Mucosa of rectum (tissue), 2 donors: ENCODE data around the gene GPR15LG.
A peak's percentile ranks its signal among the peaks of the same experiment; 100 is the strongest.
"Not testable (repeated sequence)": the region's sequence is repeated elsewhere in the genome, so short reads cannot be mapped to it uniquely, and the experiment has no call there.

Experiments used
- H3K27ac ChIP-seq, 2 donors: one replicate each; pipeline ENCODE4 v1.7.0; 2013; ENCODE audit warnings: inconsistent platforms in 2 of 2, low read depth in 2 of 2, low read length in 2 of 2
- H3K27me3 ChIP-seq, 2 donors: one replicate each; pipeline ENCODE4 v1.7.0; 2013; ENCODE audit warnings: low read length in 2 of 2; ENCODE audit not compliant: control insufficient read depth in 2 of 2, insufficient read depth in 2 of 2
- H3K36me3 ChIP-seq, 2 donors: one replicate each; pipeline ENCODE4 v1.7.0; 2013; ENCODE audit warnings: low read length in 2 of 2; ENCODE audit not compliant: control insufficient read depth in 2 of 2, insufficient read depth in 2 of 2
- H3K4me1 ChIP-seq, 2 donors: one replicate each; pipeline ENCODE4 v1.7.0; 2013; ENCODE audit warnings: low read length in 2 of 2, mild to moderate bottlenecking in 1 of 2; ENCODE audit not compliant: control insufficient read depth in 2 of 2, insufficient read depth in 2 of 2
- H3K4me3 ChIP-seq, 2 donors: one replicate each; pipeline ENCODE4 v1.7.0; 2013; ENCODE audit warnings: low read length in 2 of 2
- H3K9ac ChIP-seq, 2 donors: one replicate each; pipeline ENCODE4 v1.7.0; 2013; ENCODE audit warnings: low read length in 2 of 2, low read depth in 1 of 2, mild to moderate bottlenecking in 1 of 2
- H3K9me3 ChIP-seq, 2 donors: one replicate each; pipeline ENCODE4 v1.7.0; 2013; ENCODE audit warnings: low read length in 2 of 2; ENCODE audit not compliant: control insufficient read depth in 2 of 2
- donor health status: healthy.
- donor health status: Normal muscosa, but diverticular disease.

GPR15LG gene

DNA sequence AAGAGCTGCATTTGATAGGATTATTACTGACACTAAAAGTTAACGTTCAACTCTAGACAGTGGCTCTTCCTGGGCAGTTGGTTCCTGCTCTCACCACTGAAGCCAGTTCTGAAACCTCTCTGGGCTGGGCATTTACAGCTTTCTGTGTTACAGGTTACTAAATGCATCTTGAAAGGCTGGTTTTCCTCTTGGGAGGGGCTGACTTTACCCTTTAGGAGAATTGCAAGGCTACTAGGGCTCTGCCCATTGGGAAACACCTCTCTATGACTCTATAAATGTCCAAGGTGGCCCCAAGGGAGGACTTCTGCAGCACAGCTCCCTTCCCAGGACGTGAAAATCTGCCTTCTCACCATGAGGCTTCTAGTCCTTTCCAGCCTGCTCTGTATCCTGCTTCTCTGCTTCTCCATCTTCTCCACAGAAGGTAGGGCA lies at the start of gene GPR15LG:
TSS of gene GPR15LG (plus strand) at position 301 of the 429 bp plus-strand sequence. CDS start at position 352, 51 bp downstream.
- Histone ChIP-seq H3K4me1 (peaks cover 17 to 29% of the 10 kb centered on the region in 2 donors), H3K36me3 (peaks cover 19 to 20% of the 10 kb centered on the region in 2 donors), H3K27ac (peak within 1 kb of the TSS; percentile 92 to 94), H3K9ac (peak within 1 kb of the TSS; percentile 74 to 78), H3K9me3 (no peaks in the 10 kb centered on the region), H3K4me3 (peak within 1 kb of the TSS; percentile 69 to 89), H3K27me3 (no peaks in the 10 kb centered on the region)

DNA sequence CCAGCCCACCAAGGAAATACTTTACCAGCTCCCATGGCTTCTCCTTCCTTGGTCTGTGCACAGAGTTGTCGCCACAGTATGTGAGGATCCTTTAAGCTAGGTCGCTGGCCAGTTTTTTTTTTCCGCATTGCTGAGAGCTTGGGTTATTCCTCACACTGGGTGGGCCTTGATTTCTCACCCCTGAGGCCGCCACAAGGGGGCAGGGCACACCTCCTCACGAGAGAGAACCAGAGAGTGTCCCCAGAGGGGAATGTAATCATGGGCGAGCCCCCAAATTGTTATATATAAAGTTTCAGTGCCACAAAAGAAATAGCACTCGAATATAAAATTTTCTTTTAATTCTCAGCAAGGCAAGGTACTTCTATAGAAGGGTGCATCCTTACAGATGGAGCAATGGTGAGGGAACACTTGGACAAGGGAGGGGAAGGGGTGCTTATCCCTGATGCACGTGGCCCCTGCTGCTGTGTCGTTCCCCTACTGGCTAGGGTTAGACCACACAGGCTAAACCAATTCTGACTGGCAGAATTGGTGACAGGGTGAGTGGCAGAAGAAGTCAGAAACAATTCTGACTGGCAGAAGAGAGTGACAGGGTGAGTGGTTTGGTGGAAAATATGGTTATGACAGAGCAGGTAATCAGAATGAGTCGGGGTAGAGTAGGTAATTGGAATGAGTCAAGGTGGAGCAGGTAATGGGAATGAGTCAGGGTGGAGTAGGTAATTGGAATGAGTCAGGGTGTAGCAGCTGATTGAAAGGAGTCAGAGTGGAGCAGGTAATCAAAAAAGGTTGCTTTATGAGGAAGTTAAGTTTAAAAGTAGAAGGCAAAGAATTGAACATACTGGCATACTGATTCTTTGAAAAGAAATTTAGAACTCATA lies 47.5 kb upstream of the GPR15LG start:
- H3K36me3 ChIP-seq, result not testable (repeated sequence)
- peaks cover 0 to 11% of the 10 kb centered on the region in 2 donors for H3K9me3 ChIP-seq

DNA sequence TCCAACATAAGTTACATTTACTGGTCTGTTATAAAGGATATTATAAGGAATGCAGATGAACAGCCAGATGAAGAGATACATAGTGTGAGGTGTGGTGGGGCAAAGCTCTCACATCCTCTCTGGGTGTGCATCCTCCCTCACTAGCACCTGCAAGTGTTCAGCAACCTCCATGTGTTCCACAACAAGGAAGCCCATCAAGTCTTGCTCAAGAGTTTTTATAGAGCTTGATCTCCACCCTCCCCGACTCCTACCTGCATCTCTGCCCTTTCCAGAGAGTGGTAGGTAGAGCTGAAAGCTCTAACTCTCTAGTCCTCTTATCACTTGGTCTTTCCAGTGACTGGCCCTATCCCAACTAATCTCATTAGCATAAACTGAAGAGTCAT lies 46.8 kb upstream of the GPR15LG start:
- H3K27me3 ChIP-seq, result no peaks in the 10 kb centered on the region
- no peak overlapping the region for H3K9ac ChIP-seq
- H3K36me3 ChIP-seq, result no peaks in the 10 kb centered on the region
- H3K9me3 ChIP-seq, result peaks cover 0 to 11% of the 10 kb centered on the region in 2 donors
- H3K27ac ChIP-seq, result no peak overlapping the region
- H3K4me1 ChIP-seq, result no peaks in the 10 kb centered on the region
- no peak overlapping the region for H3K4me3 ChIP-seq

More for the DNA sequence above, 47.5 kb upstream of the GPR15LG start:
- H3K27me3 ChIP-seq, H3K4me3 ChIP-seq, H3K9ac ChIP-seq, H3K27ac ChIP-seq, H3K4me1 ChIP-seq: not testable (repeated sequence)

DNA sequence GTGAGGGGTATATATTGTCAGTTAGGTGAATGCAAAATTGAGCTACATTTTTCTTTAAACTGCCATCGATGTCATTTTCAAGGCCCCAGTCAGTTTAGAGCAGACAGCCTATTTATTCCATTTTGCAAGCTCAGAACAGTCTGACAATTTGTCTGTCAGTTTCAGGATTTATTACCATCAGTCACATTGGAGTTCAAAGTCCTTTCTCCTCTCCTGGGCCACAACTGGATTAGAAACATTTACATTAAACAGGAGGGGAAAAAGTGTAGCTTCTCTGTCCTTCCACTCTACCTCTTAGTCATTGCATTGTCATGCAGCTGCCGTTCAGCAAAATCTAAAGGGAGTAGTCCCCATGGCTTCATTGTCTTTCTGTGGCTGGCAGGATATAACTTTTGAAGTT lies 37.8 kb upstream of the GPR15LG start:
- Histone ChIP-seq H3K4me1 (peaks cover 16 to 31% of the 10 kb centered on the region in 2 donors), H3K27me3 (no peaks in the 10 kb centered on the region), H3K4me3 (no peak overlapping the region), H3K9ac (no peak overlapping the region), H3K9me3 (no peaks in the 10 kb centered on the region), H3K36me3 (no peaks in the 10 kb centered on the region), H3K27ac (peak overlapping the region; percentile 69 to 71)

DNA sequence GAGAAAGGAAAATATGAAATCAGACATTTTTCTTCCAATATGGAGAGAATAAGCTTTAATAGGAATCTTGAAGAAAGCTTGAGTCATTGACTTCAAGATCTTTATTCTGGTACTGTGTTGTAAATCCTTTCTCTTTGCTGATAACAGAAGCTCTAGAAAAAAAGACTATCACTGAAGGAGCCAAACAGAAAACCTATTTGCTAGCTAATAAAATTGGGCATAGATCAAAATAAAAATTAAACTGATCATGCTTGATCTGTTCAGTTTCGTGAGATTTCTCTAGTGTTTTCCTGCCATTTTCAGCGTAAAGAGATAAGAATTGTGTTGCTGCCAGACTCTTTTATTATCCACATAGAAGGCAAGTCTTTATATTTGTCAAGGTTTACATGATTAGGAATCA lies 35.8 kb upstream of the GPR15LG start:
- no peaks in the 10 kb centered on the region for H3K27me3 ChIP-seq
- peaks cover 5 to 8% of the 10 kb centered on the region in 2 donors for H3K36me3 ChIP-seq
- H3K4me3 ChIP-seq, result no peak overlapping the region
- no peaks in the 10 kb centered on the region for H3K9me3 ChIP-seq
- H3K27ac ChIP-seq, result peak overlapping the region; percentile 87 to 99
- peaks cover 21 to 34% of the 10 kb centered on the region in 2 donors for H3K4me1 ChIP-seq
- H3K9ac ChIP-seq, result no peak overlapping the region

DNA sequence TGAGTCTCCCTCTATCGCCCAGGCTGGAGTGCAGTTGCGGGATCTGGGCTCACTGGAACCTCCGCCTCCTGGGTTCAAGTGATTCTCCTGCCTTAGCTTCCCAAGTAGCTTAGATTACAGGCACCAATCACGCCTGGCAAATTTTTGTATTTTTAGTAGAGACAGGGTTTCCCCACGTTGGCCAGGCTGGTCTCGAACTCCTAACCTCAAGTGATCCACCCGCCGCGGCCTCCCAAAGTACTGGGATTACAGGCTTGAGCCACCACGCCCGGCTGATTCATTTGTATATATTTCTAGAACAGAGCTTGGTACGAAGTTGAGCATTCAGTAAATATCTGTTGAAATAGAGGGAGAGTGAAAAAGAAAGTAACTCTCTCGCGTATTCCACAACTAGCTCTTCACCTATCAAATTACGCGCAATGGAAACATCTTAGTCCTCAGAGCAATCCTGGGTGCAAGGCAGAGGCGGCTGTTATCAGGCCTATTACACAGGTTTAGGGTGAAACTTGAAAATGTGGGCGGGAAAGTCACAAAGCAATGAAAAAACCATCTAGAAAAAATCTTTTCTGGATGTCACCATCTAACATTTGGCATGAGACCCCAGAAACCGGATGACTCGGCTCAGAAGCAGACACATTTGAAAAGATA lies 35.0 kb upstream of the GPR15LG start:
- Histone ChIP-seq H3K4me1 (peaks cover 21 to 34% of the 10 kb centered on the region in 2 donors), H3K36me3 (peaks cover 12 to 16% of the 10 kb centered on the region in 2 donors), H3K27me3 (no peaks in the 10 kb centered on the region), H3K27ac (peak overlapping the region; percentile 87 to 99), H3K9me3 (no peaks in the 10 kb centered on the region), H3K4me3 (peak overlapping the region; percentile 96 to 99), H3K9ac (peak overlapping the region; percentile 58 to 100)

DNA sequence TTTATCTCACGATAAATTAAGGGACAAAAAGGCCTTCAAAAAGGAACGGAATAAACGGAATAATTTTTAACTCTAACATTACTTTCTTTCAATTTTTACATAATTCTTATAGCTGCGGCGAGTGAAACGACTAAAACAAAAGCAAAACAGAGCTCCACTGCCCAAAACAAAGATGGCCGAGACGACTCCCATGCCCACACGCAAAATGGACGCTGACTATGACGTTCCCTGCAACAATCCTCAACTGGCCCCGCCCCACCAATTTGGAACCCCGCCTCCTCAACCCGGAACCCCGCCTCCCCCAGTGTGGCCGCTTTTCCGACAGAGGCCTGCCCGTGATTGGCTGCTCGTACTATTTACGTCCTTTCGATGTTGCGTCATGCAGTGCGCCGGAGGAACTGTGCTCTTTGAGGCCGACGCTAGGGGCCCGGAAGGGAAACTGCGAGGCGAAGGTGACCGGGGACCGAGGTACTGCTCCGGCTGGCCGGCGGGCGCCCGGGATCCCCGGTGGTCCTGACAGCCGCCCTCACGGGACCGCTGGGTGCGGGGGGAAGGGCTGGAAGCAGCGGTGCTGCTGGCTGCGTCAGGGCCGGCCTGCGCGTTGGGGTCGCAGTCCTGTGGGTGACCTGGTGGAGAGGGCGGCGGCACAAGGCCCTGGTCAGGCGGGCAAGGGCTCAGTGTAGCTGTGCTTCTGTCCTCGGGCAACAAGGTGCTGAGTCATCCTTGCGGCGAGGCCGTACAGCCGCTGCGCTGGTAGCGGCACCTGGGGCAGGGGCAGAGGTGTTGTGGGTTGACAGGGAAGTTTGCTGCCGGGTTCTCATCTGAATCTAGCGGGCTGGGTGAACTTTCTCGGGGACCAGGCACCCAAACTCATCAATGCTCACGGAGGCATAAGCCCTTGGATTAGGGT lies 34.2 kb upstream of the GPR15LG start, which contains the start of gene GHITM:
TSS of gene GHITM (plus strand) at position 384 of the 910 bp plus-strand sequence. CDS start 1,992 bp downstream, outside the sequence.
- H3K9me3 ChIP-seq, result no peaks in the 10 kb centered on the region
- H3K4me3 ChIP-seq, result peak within 1 kb of the TSS; percentile 96 to 99

DNA sequence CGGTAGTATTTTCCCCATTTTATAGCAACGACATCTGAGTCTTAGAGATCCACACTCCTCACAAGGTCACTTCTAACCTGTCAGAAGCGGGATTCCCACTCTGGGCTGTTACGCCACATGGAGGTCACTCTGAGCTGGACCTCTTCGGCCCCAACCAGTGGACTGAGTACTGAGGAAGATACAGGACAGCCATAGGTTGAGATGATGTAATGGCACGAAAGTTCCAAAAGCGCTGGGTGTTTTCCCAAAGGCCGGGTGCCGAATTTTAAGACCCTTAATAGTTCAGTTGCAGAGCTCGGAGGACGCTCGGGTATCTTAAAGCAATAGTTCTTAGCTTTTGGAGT lies 33.6 kb upstream of the GPR15LG start:
- peaks cover 25 to 30% of the 10 kb centered on the region in 2 donors for H3K36me3 ChIP-seq
- H3K4me1 ChIP-seq, result peaks cover 21 to 34% of the 10 kb centered on the region in 2 donors
- peak overlapping the region; percentile 99 for H3K27ac ChIP-seq
- H3K4me3 ChIP-seq, result peak overlapping the region; percentile 96 to 99
- H3K27me3 ChIP-seq, result no peaks in the 10 kb centered on the region
- H3K9ac ChIP-seq, result peak overlapping the region; percentile 99 to 100
- no peaks in the 10 kb centered on the region for H3K9me3 ChIP-seq

More for the DNA sequence above, 34.2 kb upstream of the GPR15LG start, which contains the start of gene GHITM:
- Histone ChIP-seq H3K9ac (peak within 1 kb of the TSS; percentile 99 to 100), H3K4me1 (peaks cover 21 to 34% of the 10 kb centered on the region in 2 donors), H3K36me3 (peaks cover 19 to 23% of the 10 kb centered on the region in 2 donors), H3K27me3 (no peaks in the 10 kb centered on the region), H3K27ac (peak within 1 kb of the TSS; percentile 99)

DNA sequence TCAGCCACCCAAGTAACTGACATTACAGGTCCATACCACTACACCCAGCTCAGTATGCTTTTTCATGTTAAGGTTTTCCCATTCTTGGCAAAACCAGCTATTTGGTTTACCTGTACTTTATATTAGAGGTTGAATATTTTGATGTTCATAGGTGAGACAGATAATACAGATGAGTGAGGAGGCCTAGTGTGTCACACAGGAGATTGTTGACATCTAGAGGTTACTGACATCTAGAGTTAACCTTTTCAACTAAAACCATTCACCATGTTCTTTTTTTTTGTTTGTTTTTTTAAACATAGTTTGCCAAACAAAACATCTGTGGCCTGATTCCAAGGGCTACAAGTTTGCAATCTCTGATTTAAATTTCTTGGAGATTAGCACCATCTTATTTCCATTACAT lies 26.3 kb upstream of the GPR15LG start:
- Histone ChIP-seq H3K36me3 (peaks cover 76 to 83% of the 10 kb centered on the region in 2 donors), H3K9ac (no peak overlapping the region), H3K9me3 (no peaks in the 10 kb centered on the region), H3K27ac (no peak overlapping the region), H3K27me3 (no peaks in the 10 kb centered on the region), H3K4me3 (no peak overlapping the region), H3K4me1 (no peaks in the 10 kb centered on the region)
